DOHH2 (cell line): Measurements from ENCODE around the gene TPTE.
"Not testable (repeated sequence)": the region's sequence is repeated elsewhere in the genome, so short reads cannot be mapped to it uniquely, and the experiment has no call there.

ENCODE experiments used
- H3F3A ChIP-seq: fragments of 200-600 bp; sonication (generic), shearing (Covaris generic); 2 replicates; pipeline ENCODE4 v1.6.0; 2016; ENCODE audit warnings: antibody characterized with exemption, mild to moderate bottlenecking; ENCODE audit not compliant: control insufficient read depth, insufficient read depth
- H3K27ac ChIP-seq: fragments of 200-600 bp; sonication (generic); 2 replicates; pipeline ENCODE4 v1.5.1; 2014; ENCODE audit warnings: low read depth, mild to moderate bottlenecking, low read length, moderate library complexity
- H3K27me3 ChIP-seq: fragments of 200-600 bp; sonication (generic); 2 replicates; pipeline ENCODE4 v1.6.1; 2014; ENCODE audit warnings: mild to moderate bottlenecking, low read length, mixed read lengths; ENCODE audit not compliant: control insufficient read depth
- H3K36me3 ChIP-seq: fragments of 200-600 bp; sonication (generic); 2 replicates; pipeline ENCODE4 v1.6.1; 2014; ENCODE audit warnings: mild to moderate bottlenecking, low read length, moderate library complexity, mixed read lengths; ENCODE audit not compliant: control insufficient read depth
- H3K4me1 ChIP-seq: fragments of 200-600 bp; sonication (generic); 2 replicates; pipeline ENCODE4 v1.6.1; 2014; ENCODE audit warnings: mild to moderate bottlenecking, low read length, mixed read lengths; ENCODE audit not compliant: control insufficient read depth
- H3K4me2 ChIP-seq: fragments of 200-600 bp; sonication (generic); 2 replicates; pipeline ENCODE4 v1.6.0; 2014; ENCODE audit warnings: mild to moderate bottlenecking, low read length, moderate library complexity
- H3K4me3 ChIP-seq: fragments of 200-600 bp; sonication (generic); 2 replicates; pipeline ENCODE4 v1.5.1; 2014; ENCODE audit warnings: mild to moderate bottlenecking, low read length, mixed read lengths
- H3K79me2 ChIP-seq: fragments of 200-600 bp; sonication (generic); 2 replicates; pipeline ENCODE4 v1.6.1; 2014; ENCODE audit warnings: mild to moderate bottlenecking, low read length, mixed read lengths; ENCODE audit not compliant: control insufficient read depth
- H3K9me2 ChIP-seq: fragments of 200-600 bp; sonication (generic); replicated peaks from 2 replicates; pipeline ENCODE4 v1.6.1; 2014; ENCODE audit warnings: mild to moderate bottlenecking, low read length, mixed read lengths; ENCODE audit not compliant: control insufficient read depth
- H3K9me3 ChIP-seq: fragments of 200-600 bp; sonication (generic); 2 replicates; pipeline ENCODE4 v1.6.1; 2014; ENCODE audit warnings: antibody characterized with exemption, low read length, mixed read lengths; ENCODE audit not compliant: control insufficient read depth, insufficient read depth
- H4K20me1 ChIP-seq: fragments of 200-600 bp; sonication (generic); 2 replicates; pipeline ENCODE4 v1.6.0; 2014; ENCODE audit warnings: low read depth, mild to moderate bottlenecking, antibody characterized with exemption, low read length, moderate library complexity; ENCODE audit not compliant: control insufficient read depth, insufficient read depth
- EZH2phosphoT487 ChIP-seq: fragments of 200-600 bp; sonication (generic); IDR thresholded peaks from 2 replicates; pipeline ENCODE4 v1.6.1; 2017; ENCODE audit warnings: borderline replicate concordance, mild to moderate bottlenecking, antibody characterized with exemption, low read length, moderate library complexity, mixed read lengths
- TF ChIP-seq, protein P1 (sequence below): fragments of 200-600 bp; sonication (generic); IDR thresholded peaks from one replicate; pipeline ENCODE4 v1.5.1; 2014; ENCODE audit warnings: antibody characterized with exemption, mild to moderate bottlenecking, low read depth, low read length; ENCODE audit not compliant: poor library complexity, severe bottlenecking

Gene TPTE

GRCh38 chr21:10639123-10639522 is 117.7 kb downstream of the TPTE start:
- Histone ChIP-seq H3K9me3 (peaks cover 41% of the 10 kb centered on the region; the same call in 1 of the 2 replicates), H3K9me2 (no peaks in the 10 kb centered on the region), H3F3A (no peaks in the 10 kb centered on the region), H3K79me2 (no peaks in the 10 kb centered on the region), H3K27me3 (no peaks in the 10 kb centered on the region), H3K27ac (no peak overlapping the region), H3K4me1 (no peaks in the 10 kb centered on the region), H3K36me3 (no peaks in the 10 kb centered on the region), H3K4me2 (no peak overlapping the region), H4K20me1 (no peaks in the 10 kb centered on the region), H3K4me3 (no peak overlapping the region)
- TF ChIP-seq EZH2phosphoT487: no peak
- TF ChIP-seq, protein P1, sequence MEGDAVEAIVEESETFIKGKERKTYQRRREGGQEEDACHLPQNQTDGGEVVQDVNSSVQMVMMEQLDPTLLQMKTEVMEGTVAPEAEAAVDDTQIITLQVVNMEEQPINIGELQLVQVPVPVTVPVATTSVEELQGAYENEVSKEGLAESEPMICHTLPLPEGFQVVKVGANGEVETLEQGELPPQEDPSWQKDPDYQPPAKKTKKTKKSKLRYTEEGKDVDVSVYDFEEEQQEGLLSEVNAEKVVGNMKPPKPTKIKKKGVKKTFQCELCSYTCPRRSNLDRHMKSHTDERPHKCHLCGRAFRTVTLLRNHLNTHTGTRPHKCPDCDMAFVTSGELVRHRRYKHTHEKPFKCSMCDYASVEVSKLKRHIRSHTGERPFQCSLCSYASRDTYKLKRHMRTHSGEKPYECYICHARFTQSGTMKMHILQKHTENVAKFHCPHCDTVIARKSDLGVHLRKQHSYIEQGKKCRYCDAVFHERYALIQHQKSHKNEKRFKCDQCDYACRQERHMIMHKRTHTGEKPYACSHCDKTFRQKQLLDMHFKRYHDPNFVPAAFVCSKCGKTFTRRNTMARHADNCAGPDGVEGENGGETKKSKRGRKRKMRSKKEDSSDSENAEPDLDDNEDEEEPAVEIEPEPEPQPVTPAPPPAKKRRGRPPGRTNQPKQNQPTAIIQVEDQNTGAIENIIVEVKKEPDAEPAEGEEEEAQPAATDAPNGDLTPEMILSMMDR: no peak

DNA sequence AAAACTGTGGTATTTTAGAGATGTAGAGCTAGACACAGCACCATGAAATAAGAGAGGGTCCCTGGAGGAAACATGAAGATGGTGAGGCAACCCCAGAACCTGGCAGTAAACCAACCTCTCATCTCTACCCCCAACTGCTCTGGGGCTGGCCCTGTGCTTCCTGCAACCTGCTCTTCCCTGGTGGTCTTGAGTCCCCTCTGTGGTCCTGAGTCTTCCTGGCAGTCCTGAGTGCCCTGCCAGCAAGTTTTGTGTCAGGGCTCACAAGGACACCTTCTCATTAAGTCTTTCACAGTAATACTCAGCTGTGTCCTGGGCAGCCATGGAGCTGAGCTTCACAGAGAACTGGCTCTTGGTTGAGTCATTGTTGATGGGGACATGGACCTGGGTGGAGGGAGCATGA is 118.4 kb downstream of the TPTE start:
- H3F3A ChIP-seq, H3K9me2 ChIP-seq, H3K4me1 ChIP-seq, H3K36me3 ChIP-seq, H3K79me2 ChIP-seq, H3K27ac ChIP-seq, H4K20me1 ChIP-seq, H3K4me3 ChIP-seq, H3K4me2 ChIP-seq, H3K27me3 ChIP-seq: not testable (repeated sequence)
- peaks cover 41% of the 10 kb centered on the region; the same call in 1 of the 2 replicates for H3K9me3 ChIP-seq

DNA sequence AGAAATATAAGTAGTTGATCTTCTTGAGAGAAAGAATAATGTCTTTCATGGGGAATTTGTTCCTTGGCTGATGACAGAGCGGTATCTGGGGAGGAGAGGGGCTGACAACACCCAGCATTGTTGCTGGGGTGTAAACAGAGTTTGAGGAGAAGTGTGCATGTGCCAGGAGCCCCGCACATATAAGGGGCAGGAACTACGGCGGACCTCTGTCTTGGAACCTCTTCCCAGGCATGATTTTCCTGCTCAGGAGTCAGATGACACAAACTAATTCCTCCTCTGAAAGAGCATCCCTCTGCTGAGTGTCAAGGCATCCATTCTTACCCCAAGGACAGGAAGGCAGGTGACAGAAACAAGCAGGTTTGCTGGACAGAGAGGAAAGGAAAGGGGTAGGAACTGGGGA is 119.1 kb downstream of the TPTE start:
- TF ChIP-seq, protein P1: no peak
- TF ChIP-seq EZH2phosphoT487: no peak
- Histone ChIP-seq H3K27me3 (no peaks in the 10 kb centered on the region), H3K27ac (no peak overlapping the region), H3K4me1 (no peaks in the 10 kb centered on the region), H4K20me1 (no peaks in the 10 kb centered on the region), H3K9me2 (no peaks in the 10 kb centered on the region), H3K9me3 (peaks cover 41% of the 10 kb centered on the region; the same call in 1 of the 2 replicates), H3K79me2 (no peaks in the 10 kb centered on the region), H3K4me3 (no peak overlapping the region), H3F3A (no peaks in the 10 kb centered on the region), H3K36me3 (no peaks in the 10 kb centered on the region), H3K4me2 (no peak overlapping the region)

DNA sequence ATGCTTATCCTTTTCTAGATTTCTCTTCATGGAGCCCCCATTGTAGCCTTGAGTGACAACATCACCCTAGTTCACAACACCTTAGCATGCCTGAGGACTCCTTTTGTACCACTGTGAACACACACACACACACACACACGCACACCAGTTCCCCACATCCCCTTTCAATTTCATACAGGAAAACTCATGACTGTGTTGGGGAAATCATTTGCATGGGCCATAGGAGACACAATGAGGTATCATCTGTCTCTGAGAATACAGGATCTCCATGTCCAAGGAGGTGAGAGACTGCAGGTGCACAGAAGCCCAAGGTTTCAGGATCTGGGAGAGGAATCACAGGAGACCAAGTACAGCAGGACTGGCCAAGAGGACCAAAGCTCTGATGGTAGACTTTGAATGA is 119.7 kb downstream of the TPTE start:
- H3K4me3 ChIP-seq: no peak overlapping the region
- H4K20me1 ChIP-seq: no peaks in the 10 kb centered on the region
- TF ChIP-seq, protein P1: no peak
- no peak for TF ChIP-seq EZH2phosphoT487
- H3K27ac ChIP-seq: no peak overlapping the region
- no peaks in the 10 kb centered on the region for H3F3A ChIP-seq
- no peak overlapping the region for H3K4me2 ChIP-seq
- peaks cover 45% of the 10 kb centered on the region; the same call in 1 of the 2 replicates for H3K9me3 ChIP-seq
- no peaks in the 10 kb centered on the region for H3K79me2 ChIP-seq
- H3K9me2 ChIP-seq: no peaks in the 10 kb centered on the region
- H3K27me3 ChIP-seq: no peaks in the 10 kb centered on the region
- no peaks in the 10 kb centered on the region for H3K4me1 ChIP-seq
- no peaks in the 10 kb centered on the region for H3K36me3 ChIP-seq

GRCh38 chr21:10645667-10646066 is 124.3 kb downstream of the TPTE start:
- H3K9me3 ChIP-seq: peaks cover 27% of the 10 kb centered on the region; the same call in 1 of the 2 replicates
- not testable (repeated sequence) for H3K36me3 ChIP-seq, H4K20me1 ChIP-seq, H3K79me2 ChIP-seq, H3F3A ChIP-seq, H3K9me2 ChIP-seq, H3K27me3 ChIP-seq, H3K4me2 ChIP-seq, H3K4me3 ChIP-seq, H3K4me1 ChIP-seq, H3K27ac ChIP-seq

- not testable (repeated sequence) for H3K36me3 ChIP-seq, H3K4me2 ChIP-seq, H3K4me1 ChIP-seq, H3F3A ChIP-seq, H3K9me2 ChIP-seq, H3K27me3 ChIP-seq, H3K79me2 ChIP-seq, H4K20me1 ChIP-seq, H3K4me3 ChIP-seq, H3K27ac ChIP-seq
- peaks cover 13% of the 10 kb centered on the region; the same call in 1 of the 2 replicates for H3K9me3 ChIP-seq
Measured at GRCh38 chr21:10649350-10650149, 128.2 kb downstream of the TPTE start.
